Adrenal gland (tissue), 12 donors: ENCODE data around the gene THG1L. TPM values are rescaled to one million over a fixed set of nuclear protein-coding genes. Genes with fewer than 3 reads are reported as not detected.
A peak's percentile ranks its signal among the peaks of the same experiment; 100 is the strongest.

Source experiments
- DNase-seq, 7 donors: peaks; one replicate each; pipeline ENCODE4 v3.0.0-alpha.2; 2019 to 2020
- H3K27ac ChIP-seq, 5 donors: fragments of 200-600 bp; sonication (generic) in 4 of 5; 1 replicate in 3 of 5; 2 replicates in 2 of 5; pipeline versions ENCODE4 v1.5.1 to v1.8.0; 2016 to 2020; ENCODE audit warnings: mild to moderate bottlenecking in 1 of 5
- H3K27me3 ChIP-seq: fragments of 200-600 bp; 2 replicates; pipeline ENCODE4 v1.8.0; 2021
- H3K36me3 ChIP-seq, 2 donors: fragments of 200-600 bp; replicated peaks in 1 of 2; 1 replicate in 1 of 2; 2 replicates in 1 of 2; pipeline versions ENCODE4 v1.5.1 to v1.8.0; 2018 to 2022
- H3K4me1 ChIP-seq, 2 donors: fragments of 200-600 bp; replicated peaks in 1 of 2; 1 replicate in 1 of 2; 2 replicates in 1 of 2; pipeline versions ENCODE4 v1.5.1 to v1.8.0; 2018 to 2021
- H3K4me3 ChIP-seq, 4 donors: fragments of 200-600 bp; sonication (generic) in 3 of 4; one replicate each; pipeline ENCODE4 v1.5.1; 2016 to 2018
- H3K9me3 ChIP-seq, 3 donors: fragments of 200-600 bp; sonication (generic) in 1 of 3; replicated peaks in 1 of 3; 1 replicate in 2 of 3; 2 replicates in 1 of 3; pipeline versions ENCODE4 v1.5.1 to v1.8.0; 2016 to 2021
- POLR2A ChIP-seq, 2 donors: fragments of 450-650 bp; IDR thresholded peaks; one replicate each; pipeline ENCODE4 v1.6.1; 2017; ENCODE audit warnings: antibody characterized with exemption in 2 of 2, mild to moderate bottlenecking in 2 of 2, moderate library complexity in 1 of 2
- WGBS, 4 donors: extraction: QIAGEN DNeasy Blood & Tissue Kit in 2 of 4; methylation state at CpG; one replicate each; pipeline versions ENCODE4 v1.1.5 to v1.1.7; 2013 to 2017; 5-methylcytosine and 5-hydroxymethylcytosine counted together
- intact Hi-C, 2 donors: fragments of 100-400 bp; cut with DNase I; formaldehyde crosslinking; loops; one replicate each; pipeline versions ENCODE4 v1.14.1 to v1.15.0; 2022 to 2023
- polyA plus RNA-seq, 3 donors: library from polyadenylated mRNA; stranded (reverse); fragments of 200-250 nt in 2 of 3; fragments of 350-450 nt in 1 of 3; fragmentation: Illumina TruSeq in 1 of 3; extraction: RNeasy Lipid Tissue Mini Kit (QIAGEN cat#74804) in 1 of 3; gene quantifications; one replicate each; pipeline ENCODE4 v1.2.3, GENCODE V29; 2013 to 2014
- total RNA-seq, 9 donors: library from RNA; depleted of rRNA in 4 of 9; stranded (reverse); fragments of >200 nt in 4 of 9; fragments of 120-200 nt in 1 of 9; fragmentation: NEBNext Ultra II Directional in 1 of 9; extraction: Animal tissue kit (Norgen Biotek cat#: 25700) in 1 of 9; gene quantifications; one replicate each; pipeline versions ENCODE4 v1.1.0 to v1.2.4, GENCODE V29; 2013 to 2023
- TF ChIP-seq, protein P1 (sequence below), 6 experiments: fragments of 450-650 bp in 4 of 6; fragments of 200-600 bp in 2 of 6; sonication (generic) in 1 of 6; IDR thresholded peaks; 1 replicate in 5 of 6; 2 replicates in 1 of 6; pipeline versions ENCODE4 v1.5.1 to v1.8.0; 2016 to 2021; ENCODE audit warnings: antibody characterized with exemption in 6 of 6, mild to moderate bottlenecking in 2 of 6, moderate library complexity in 1 of 6
- donor health status: healthy with polysubstance abuse.
- donor health status: Bipolar disorder and iron deficiency.
- donor health status: DM: yes; HTN: yes; CAD: no.
- donor health status: DM: no; HTN: no; CAD: no.
- donor health status: DM: no; HTN: no; CAD: no.
- donor health status: DM: yes; HTN: yes; CAD: no.

The THG1L gene
- total and polyA plus RNA-seq, 12 donors, result 8.7 to 27.0 (median 16.8) TPM

- Histone ChIP-seq H3K9me3 (no peaks in the 10 kb centered on the region), H3K36me3 (peaks cover 0 to 10% of the 10 kb centered on the region in 2 donors), H3K4me3 (no peak overlapping the region), H3K27me3 (no peaks in the 10 kb centered on the region), H3K4me1 (peaks cover 0 to 21% of the 10 kb centered on the region in 2 donors), H3K27ac (peak overlapping the region in 2 of 5 donors; percentile 36 to 55)
- 81 to 90% (median 89%) methylated on average over 8 of the region's 8 CpGs for WGBS, 4 donors
- no peak for DNase-seq
- TF ChIP-seq POLR2A (IDR thresholded peaks at IDR 0.05), result no peak
- intact Hi-C loops, result no loop called here
Observed at GRCh38 chr5:157747766-157748700, 16.8 kb downstream of the THG1L start.

DNA sequence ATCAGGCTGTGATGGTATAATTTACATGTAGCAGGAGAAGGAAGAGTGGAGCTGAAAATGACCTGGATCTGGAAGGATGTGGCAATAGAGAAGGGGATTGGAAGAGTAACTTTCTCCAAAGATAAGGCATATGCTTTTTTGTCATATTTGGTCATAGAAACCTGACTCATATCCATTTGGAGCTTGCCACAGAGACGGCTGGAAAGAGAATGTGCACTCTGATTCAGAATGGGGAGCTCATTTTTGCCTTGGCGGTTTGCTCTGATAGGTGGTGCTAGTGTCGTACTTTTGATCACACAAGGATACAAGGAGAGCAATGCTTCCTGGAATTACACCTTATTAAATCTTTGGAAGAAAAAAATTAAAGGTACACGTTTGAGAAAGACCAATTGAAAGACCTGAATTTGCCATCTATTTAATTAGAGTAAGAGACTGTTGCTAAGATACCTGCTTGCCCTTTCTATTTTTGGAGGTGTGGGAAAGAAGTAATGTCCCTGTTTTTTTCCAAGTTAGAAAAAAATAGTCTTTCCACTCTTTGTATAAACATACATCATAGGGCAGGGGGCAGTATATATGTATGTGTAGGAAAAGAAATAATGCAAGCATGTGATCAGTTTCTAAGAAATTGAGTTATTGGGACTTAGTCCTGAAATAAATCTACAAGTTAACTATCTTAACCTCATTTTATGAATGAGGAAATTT lies 17.7 kb downstream of the THG1L start:
- peaks cover 0 to 19% of the 10 kb centered on the region in 2 donors for H3K4me1 ChIP-seq
- no peaks in the 10 kb centered on the region for H3K27me3 ChIP-seq
- no peak overlapping the region for H3K4me3 ChIP-seq
- no peaks in the 10 kb centered on the region for H3K9me3 ChIP-seq
- intact Hi-C loops, result no loop called here
- H3K36me3 ChIP-seq, result peaks cover 0 to 15% of the 10 kb centered on the region in 2 donors
- H3K27ac ChIP-seq, result peak overlapping the region in 2 of 5 donors; percentile 36 to 55
- WGBS, 4 donors, result 37 to 65% (median 49%) methylated on average over 4 of the region's 4 CpGs
- peak in 6 of 7 donors; percentile 46 to 74 (median 70) for DNase-seq
- peak in 1 of 2 donors; percentile 12 for TF ChIP-seq POLR2A (IDR thresholded peaks at IDR 0.05)
- TF ChIP-seq, protein P1, sequence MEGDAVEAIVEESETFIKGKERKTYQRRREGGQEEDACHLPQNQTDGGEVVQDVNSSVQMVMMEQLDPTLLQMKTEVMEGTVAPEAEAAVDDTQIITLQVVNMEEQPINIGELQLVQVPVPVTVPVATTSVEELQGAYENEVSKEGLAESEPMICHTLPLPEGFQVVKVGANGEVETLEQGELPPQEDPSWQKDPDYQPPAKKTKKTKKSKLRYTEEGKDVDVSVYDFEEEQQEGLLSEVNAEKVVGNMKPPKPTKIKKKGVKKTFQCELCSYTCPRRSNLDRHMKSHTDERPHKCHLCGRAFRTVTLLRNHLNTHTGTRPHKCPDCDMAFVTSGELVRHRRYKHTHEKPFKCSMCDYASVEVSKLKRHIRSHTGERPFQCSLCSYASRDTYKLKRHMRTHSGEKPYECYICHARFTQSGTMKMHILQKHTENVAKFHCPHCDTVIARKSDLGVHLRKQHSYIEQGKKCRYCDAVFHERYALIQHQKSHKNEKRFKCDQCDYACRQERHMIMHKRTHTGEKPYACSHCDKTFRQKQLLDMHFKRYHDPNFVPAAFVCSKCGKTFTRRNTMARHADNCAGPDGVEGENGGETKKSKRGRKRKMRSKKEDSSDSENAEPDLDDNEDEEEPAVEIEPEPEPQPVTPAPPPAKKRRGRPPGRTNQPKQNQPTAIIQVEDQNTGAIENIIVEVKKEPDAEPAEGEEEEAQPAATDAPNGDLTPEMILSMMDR (IDR thresholded peaks at IDR 0.05), result no peak

DNA sequence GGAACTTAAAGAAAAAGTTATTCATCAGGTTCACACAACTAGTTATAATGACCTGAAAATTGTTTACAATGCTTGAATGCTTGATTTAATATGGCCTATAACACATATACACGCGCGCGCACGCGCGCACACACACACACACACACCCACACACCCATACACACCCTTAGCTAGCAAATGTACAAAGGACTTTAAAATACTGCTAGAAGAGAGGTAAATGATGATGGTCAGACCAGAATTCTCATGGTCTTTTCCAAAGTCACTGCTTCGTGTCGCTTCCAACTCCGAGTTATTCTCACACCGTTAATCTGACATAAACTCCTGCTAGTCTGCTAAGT lies 18.2 kb downstream of the THG1L start:
- Histone ChIP-seq H3K9me3 (no peaks in the 10 kb centered on the region), H3K27me3 (no peaks in the 10 kb centered on the region), H3K4me1 (peaks cover 0 to 18% of the 10 kb centered on the region in 2 donors), H3K36me3 (peaks cover 0 to 15% of the 10 kb centered on the region in 2 donors), H3K27ac (peak overlapping the region in 1 of 5 donors; percentile 55), H3K4me3 (no peak overlapping the region)
- 79 to 90% (median 84%) methylated on average over 11 of the region's 11 CpGs for WGBS, 4 donors
- TF ChIP-seq POLR2A (IDR thresholded peaks at IDR 0.05), result no peak
- TF ChIP-seq, protein P1 (IDR thresholded peaks at IDR 0.05), result no peak
- DNase-seq, result no peak
- intact Hi-C loops, result no loop called here

- peak in 1 of 7 donors; percentile 27 for DNase-seq
- TF ChIP-seq POLR2A (IDR thresholded peaks at IDR 0.05), result no peak
- TF ChIP-seq, protein P1 (IDR thresholded peaks at IDR 0.05), result no peak
- H3K36me3 ChIP-seq, result peaks cover 0 to 22% of the 10 kb centered on the region in 2 donors
- 47 to 77% (median 66%) methylated on average over 1 of the region's 1 CpG for WGBS, 4 donors
- H3K9me3 ChIP-seq, result no peaks in the 10 kb centered on the region
- intact Hi-C loops, result no loop called here
- no peak overlapping the region for H3K27ac ChIP-seq
- H3K4me1 ChIP-seq, result peaks cover 0 to 9% of the 10 kb centered on the region in 2 donors
- no peaks in the 10 kb centered on the region for H3K27me3 ChIP-seq
- H3K4me3 ChIP-seq, result no peak overlapping the region
Observed at GRCh38 chr5:157750320-157750719, 19.1 kb downstream of the THG1L start.
